22Rv1 (cell line): ENCODE data around the gene TSPAN1.

Source experiments
- ZFX ChIP-seq: fragments of 450-650 bp; IDR thresholded peaks from 2 replicates; pipeline ENCODE4 v1.6.1; 2017; ENCODE audit warnings: antibody characterized with exemption, borderline replicate concordance
- TF ChIP-seq, protein P1 (sequence below): fragments of 450-650 bp; IDR thresholded peaks from 2 replicates; pipeline ENCODE4 v1.5.1; 2017; ENCODE audit warnings: mild to moderate bottlenecking

DNA sequence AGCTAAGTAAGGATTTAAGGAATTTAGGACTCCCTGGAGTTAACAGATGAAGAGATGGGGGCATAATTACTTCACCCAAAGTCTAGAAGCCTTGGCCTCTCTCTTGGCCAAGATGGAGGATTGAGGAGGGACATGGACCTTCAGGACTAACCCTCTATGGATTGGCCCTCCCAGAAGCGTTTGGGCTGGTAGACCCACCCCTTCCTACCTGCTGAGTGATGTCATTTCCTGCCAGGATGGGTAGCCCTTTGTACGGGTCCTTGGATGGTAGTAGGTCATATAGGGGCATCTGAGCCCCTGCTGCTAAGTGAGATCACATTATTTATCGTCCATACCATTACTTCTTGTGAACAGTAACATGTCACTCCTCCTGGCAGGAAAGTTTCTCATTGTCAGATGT, 45.9 kb downstream of the TSPAN1 start:
- TF ChIP-seq, protein P1, sequence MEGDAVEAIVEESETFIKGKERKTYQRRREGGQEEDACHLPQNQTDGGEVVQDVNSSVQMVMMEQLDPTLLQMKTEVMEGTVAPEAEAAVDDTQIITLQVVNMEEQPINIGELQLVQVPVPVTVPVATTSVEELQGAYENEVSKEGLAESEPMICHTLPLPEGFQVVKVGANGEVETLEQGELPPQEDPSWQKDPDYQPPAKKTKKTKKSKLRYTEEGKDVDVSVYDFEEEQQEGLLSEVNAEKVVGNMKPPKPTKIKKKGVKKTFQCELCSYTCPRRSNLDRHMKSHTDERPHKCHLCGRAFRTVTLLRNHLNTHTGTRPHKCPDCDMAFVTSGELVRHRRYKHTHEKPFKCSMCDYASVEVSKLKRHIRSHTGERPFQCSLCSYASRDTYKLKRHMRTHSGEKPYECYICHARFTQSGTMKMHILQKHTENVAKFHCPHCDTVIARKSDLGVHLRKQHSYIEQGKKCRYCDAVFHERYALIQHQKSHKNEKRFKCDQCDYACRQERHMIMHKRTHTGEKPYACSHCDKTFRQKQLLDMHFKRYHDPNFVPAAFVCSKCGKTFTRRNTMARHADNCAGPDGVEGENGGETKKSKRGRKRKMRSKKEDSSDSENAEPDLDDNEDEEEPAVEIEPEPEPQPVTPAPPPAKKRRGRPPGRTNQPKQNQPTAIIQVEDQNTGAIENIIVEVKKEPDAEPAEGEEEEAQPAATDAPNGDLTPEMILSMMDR, result no peak
- no peak for TF ChIP-seq ZFX
